OCI-LY7 (cell line): ENCODE data around the gene LHPP. TPM values are rescaled to one million over a fixed set of nuclear protein-coding genes. Genes with fewer than 3 reads are reported as not detected.

Source experiments
- BruUV-seq: library from RNA; stranded (reverse); fragments of 400-500 nt; replicated peaks from 2 replicates; lab custom pipeline; 2021; lab: Mats Ljungman, UMichigan
- CTCF ChIA-PET: fragments of 300-600 bp; sonication (Branson Sonifier 250); formaldehyde crosslinking; loops from one replicate; lab custom pipeline; 2022; ENCODE audit warnings: antibody characterized with exemption; ENCODE audit not compliant: unreplicated experiment; lab: Charles Lee
- POLR2A ChIA-PET: fragments of 300-600 bp; sonication (Branson Sonifier 250); formaldehyde crosslinking; loops from one replicate; lab custom pipeline; 2022; ENCODE audit warnings: antibody characterized with exemption; lab: Charles Lee
- DNase-seq: peaks from one replicate; pipeline ENCODE4 v3.0.0-alpha.2; 2015; ENCODE audit warnings: low spot score
- H2AFZ ChIP-seq: fragments of 200-600 bp; sonication (generic), shearing (Covaris generic); 2 replicates; pipeline ENCODE4 v1.6.1; 2014; ENCODE audit warnings: mild to moderate bottlenecking, antibody characterized with exemption, low read length, moderate library complexity
- H3K27ac ChIP-seq: fragments of 200-600 bp; sonication (generic); 2 replicates; pipeline ENCODE4 v1.5.1; 2014; ENCODE audit warnings: mixed run types, low read depth, mild to moderate bottlenecking, moderate library complexity, low read length, inconsistent platforms; ENCODE audit not compliant: poor library complexity, severe bottlenecking
- H3K36me3 ChIP-seq: fragments of 200-600 bp; sonication (generic); 2 replicates; pipeline ENCODE4 v1.6.1; 2014; ENCODE audit warnings: mild to moderate bottlenecking, antibody characterized with exemption, low read length, moderate library complexity, mixed read lengths; ENCODE audit not compliant: insufficient read depth
- H3K4me1 ChIP-seq: fragments of 200-600 bp; sonication (generic); 2 replicates; pipeline ENCODE4 v1.5.1; 2014; ENCODE audit warnings: mild to moderate bottlenecking, low read length; ENCODE audit not compliant: insufficient read depth, poor library complexity, severe bottlenecking
- H3K4me2 ChIP-seq: fragments of 200-600 bp; sonication (generic); 2 replicates; pipeline ENCODE4 v1.6.1; 2014; ENCODE audit warnings: mild to moderate bottlenecking, low read length
- H3K4me3 ChIP-seq: fragments of 200-600 bp; sonication (generic); 2 replicates; pipeline ENCODE4 v1.5.1; 2014; ENCODE audit warnings: mild to moderate bottlenecking, low read depth, low read length; ENCODE audit not compliant: poor library complexity, severe bottlenecking
- H3K79me2 ChIP-seq: fragments of 200-600 bp; sonication (generic); 2 replicates; pipeline ENCODE4 v1.6.1; 2016; ENCODE audit warnings: low read depth, mild to moderate bottlenecking, low read length, moderate library complexity, mixed read lengths; ENCODE audit not compliant: insufficient read depth
- H3K9me2 ChIP-seq: fragments of 200-600 bp; sonication (generic); 2 replicates; pipeline ENCODE4 v1.6.1; 2016; ENCODE audit warnings: mild to moderate bottlenecking, low read length, mixed read lengths; ENCODE audit not compliant: insufficient read depth
- H3K9me3 ChIP-seq: fragments of 200-600 bp; sonication (generic); 2 replicates; pipeline ENCODE4 v1.6.1; 2014; ENCODE audit warnings: mild to moderate bottlenecking, mixed run types, low read length, mixed read lengths
- H4K20me1 ChIP-seq: fragments of 200-600 bp; sonication (generic); 2 replicates; pipeline ENCODE4 v1.6.1; 2014; ENCODE audit warnings: mild to moderate bottlenecking, antibody characterized with exemption, low read length, moderate library complexity, mixed read lengths; ENCODE audit not compliant: insufficient read depth
- EZH2phosphoT487 ChIP-seq: fragments of 200-600 bp; sonication (generic); IDR thresholded peaks from 2 replicates; pipeline ENCODE4 v1.6.1; 2018; ENCODE audit warnings: low read depth, borderline replicate concordance, mild to moderate bottlenecking, mixed run types, antibody characterized with exemption, low read length, moderate library complexity, mixed read lengths
- intact Hi-C: fragments of 100-400 bp; cut with micrococcal nuclease; formaldehyde crosslinking; loops from one replicate; pipeline ENCODE4 v1.10.0; 2022; ENCODE audit not compliant: unreplicated experiment
- total RNA-seq, 2 experiments: library from RNA; depleted of rRNA in 1 of 2; stranded (reverse); fragments of >200 nt in 1 of 2; shearing (Covaris generic) in 1 of 2; gene quantifications; 2 replicates each; pipeline ENCODE4 v1.2.3, GENCODE V29; 2014 to 2022
- TF ChIP-seq, protein P1 (sequence below): fragments of 200-600 bp; sonication (generic); conservative IDR thresholded peaks from 2 replicates; pipeline ENCODE4 v1.5.1; 2014; ENCODE audit warnings: mild to moderate bottlenecking, antibody characterized with exemption, low read length, moderate library complexity, mixed read lengths

Gene LHPP
- total RNA-seq, 2 experiments from 2014 or later, result 30.3 to 65.2 TPM

DNA sequence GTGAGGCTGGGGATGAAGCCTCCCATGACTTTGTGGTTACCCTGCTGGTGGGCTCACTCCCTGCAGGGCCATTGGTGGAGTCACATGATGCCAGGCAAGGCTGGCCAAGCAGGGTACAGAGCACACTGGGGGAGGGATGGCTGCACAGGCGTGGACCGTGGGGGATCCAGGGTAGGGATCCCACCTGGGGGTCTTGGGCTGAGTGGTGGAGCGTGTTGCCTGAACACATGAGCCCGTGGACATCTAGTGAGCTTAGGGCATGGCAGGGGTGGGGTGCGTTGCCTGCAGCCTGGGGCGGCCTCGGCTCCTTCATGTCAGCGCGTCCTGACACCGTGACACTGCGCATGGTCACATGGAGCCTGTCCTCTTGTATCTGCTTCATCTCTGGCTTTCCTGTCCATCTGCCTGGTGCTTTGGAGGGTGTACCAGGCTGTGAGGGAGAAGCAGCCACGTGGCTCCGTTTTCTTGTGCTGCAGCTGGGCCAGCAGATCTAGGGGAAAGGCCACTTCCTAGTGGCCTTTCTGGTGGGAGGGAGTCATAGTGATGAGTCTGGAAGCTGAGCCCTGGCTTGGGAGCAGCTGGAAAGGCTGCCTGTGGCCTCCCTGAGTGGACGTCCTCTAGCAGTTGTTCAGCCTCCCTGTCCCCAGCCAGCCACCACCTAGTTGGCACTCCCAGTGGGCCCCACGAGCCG, 96.2 kb downstream of the LHPP start:
- no TSS peak for BruUV-seq
- POLR2A ChIA-PET, result no interaction called here
- CTCF ChIA-PET, result no interaction called here

GRCh38 chr10:124558339-124559321, 97.0 kb downstream of the LHPP start:
- no TSS peak for BruUV-seq
- H3K4me3 ChIP-seq, result no peak overlapping the region
- no peaks in the 10 kb centered on the region for H3K79me2 ChIP-seq
- 0 out of 2 replicates have a peak, but pooled peaks cover 14% of the 10 kb centered on the region for H3K36me3 ChIP-seq
- ChIA-PET CTCF (no interaction called here), POLR2A (no interaction called here)
- no peak for TF ChIP-seq EZH2phosphoT487
- TF ChIP-seq, protein P1, sequence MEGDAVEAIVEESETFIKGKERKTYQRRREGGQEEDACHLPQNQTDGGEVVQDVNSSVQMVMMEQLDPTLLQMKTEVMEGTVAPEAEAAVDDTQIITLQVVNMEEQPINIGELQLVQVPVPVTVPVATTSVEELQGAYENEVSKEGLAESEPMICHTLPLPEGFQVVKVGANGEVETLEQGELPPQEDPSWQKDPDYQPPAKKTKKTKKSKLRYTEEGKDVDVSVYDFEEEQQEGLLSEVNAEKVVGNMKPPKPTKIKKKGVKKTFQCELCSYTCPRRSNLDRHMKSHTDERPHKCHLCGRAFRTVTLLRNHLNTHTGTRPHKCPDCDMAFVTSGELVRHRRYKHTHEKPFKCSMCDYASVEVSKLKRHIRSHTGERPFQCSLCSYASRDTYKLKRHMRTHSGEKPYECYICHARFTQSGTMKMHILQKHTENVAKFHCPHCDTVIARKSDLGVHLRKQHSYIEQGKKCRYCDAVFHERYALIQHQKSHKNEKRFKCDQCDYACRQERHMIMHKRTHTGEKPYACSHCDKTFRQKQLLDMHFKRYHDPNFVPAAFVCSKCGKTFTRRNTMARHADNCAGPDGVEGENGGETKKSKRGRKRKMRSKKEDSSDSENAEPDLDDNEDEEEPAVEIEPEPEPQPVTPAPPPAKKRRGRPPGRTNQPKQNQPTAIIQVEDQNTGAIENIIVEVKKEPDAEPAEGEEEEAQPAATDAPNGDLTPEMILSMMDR, result no peak
- H2AFZ ChIP-seq, result no peak overlapping the region
- intact Hi-C loops, result no loop called here
- peaks cover 10% of the 10 kb centered on the region for H3K4me1 ChIP-seq
- no peaks in the 10 kb centered on the region for H3K9me2 ChIP-seq
- no peaks in the 10 kb centered on the region for H4K20me1 ChIP-seq
- no peak overlapping the region for H3K27ac ChIP-seq
- no peaks in the 10 kb centered on the region for H3K9me3 ChIP-seq
- H3K4me2 ChIP-seq, result no peak overlapping the region
- no peak for DNase-seq

More for the DNA sequence above, 96.2 kb downstream of the LHPP start:
- peaks cover 1% of the 10 kb centered on the region for H3K4me1 ChIP-seq
- H3K27ac ChIP-seq, result no peak overlapping the region
- no peak for TF ChIP-seq EZH2phosphoT487
- TF ChIP-seq, protein P1, result no peak
- no peaks in the 10 kb centered on the region for H3K79me2 ChIP-seq
- no peak overlapping the region for H3K4me3 ChIP-seq
- H3K36me3 ChIP-seq, result 0 out of 2 replicates have a peak, but pooled peaks cover 14% of the 10 kb centered on the region
- intact Hi-C loops, result no loop called here
- no peaks in the 10 kb centered on the region for H3K9me2 ChIP-seq
- H3K9me3 ChIP-seq, result no peaks in the 10 kb centered on the region
- H3K4me2 ChIP-seq, result no peak overlapping the region
- no peak overlapping the region for H2AFZ ChIP-seq
- no peak for DNase-seq
- no peaks in the 10 kb centered on the region for H4K20me1 ChIP-seq
